ENCODE data around the gene IGF2R. TPM values are rescaled to one million over a fixed set of nuclear protein-coding genes. Genes with fewer than 3 reads are reported as not detected.

Gene IGF2R
- total and polyA plus RNA-seq, 2 of the 13 experiments (the other 11 are each of a cell fraction or from before 2014, with no cell fraction given): 38.3 to 70.0 TPM

GRCh38 chr6:160134779-160135547 is 166.1 kb downstream of the IGF2R start (continued):
- TF ChIP-seq ZNF276 (CRISPR knock-in tag; IDR thresholded peaks at IDR 0.05; ENCODE audit: low read depth) (no peak), ZNF746 (CRISPR knock-in tag; IDR thresholded peaks at IDR 0.05) (no peak), CTCF (CRISPR knock-in tag; IDR thresholded peaks at IDR 0.05) (peak; percentile 18; the same call in 1 of the 2 replicates), HNF4A (CRISPR knock-in tag; IDR thresholded peaks at IDR 0.05) (peak; percentile 76), PAXIP1 (CRISPR knock-in tag; conservative IDR thresholded peaks at IDR 0.05) (peak; percentile 54)

Data from HepG2 (cell line).